AG09319 (cell line): ENCODE data around the gene C1QTNF7.

Experiments
- DNase-seq: peaks from one replicate; pipeline ENCODE4 v3.0.0-alpha.2; 2010; ENCODE audit warnings: low read depth; ENCODE audit errors: extremely low read depth
- CTCF ChIP-seq: IDR thresholded peaks from 2 replicates; pipeline ENCODE4 v1.5.1; 2011; ENCODE audit warnings: low read depth, mild to moderate bottlenecking, inconsistent platforms, low read length, moderate library complexity

Gene C1QTNF7

GRCh38 chr4:15488658-15489470, 61.0 kb downstream of the C1QTNF7 start:
- no peak for TF ChIP-seq CTCF
- DNase-seq: peak; percentile 94

- TF ChIP-seq CTCF: no peak
- no peak for DNase-seq
Observed at GRCh38 chr4:15489551-15489950, 61.7 kb downstream of the C1QTNF7 start.

- TF ChIP-seq CTCF: no peak
- DNase-seq: no peak
Observed at GRCh38 chr4:15493411-15493810, 65.6 kb downstream of the C1QTNF7 start.

GRCh38 chr4:15495621-15496020, 67.8 kb downstream of the C1QTNF7 start:
- no peak for TF ChIP-seq CTCF
- DNase-seq: no peak
